ENCODE measurements around the gene SND1.

GRCh38 chr7:128094686-128095085, 442.7 kb downstream of the SND1 start:
- TF ChIP-seq CTCF (IDR thresholded peaks at IDR 0.05; ENCODE audit: extremely low read depth in 1 of 2, insufficient read depth in 1 of 2, low read depth in 1 of 2, low read length in 2 of 2), result no peak
- TF ChIP-seq MYC (IDR thresholded peaks at IDR 0.05; ENCODE audit: low read depth, low read length), result no peak
- no peak for TF ChIP-seq POLR2AphosphoS5 (IDR thresholded peaks at IDR 0.05; ENCODE audit: insufficient read depth, low read depth, low read length)
- no peak for TF ChIP-seq POLR2A (IDR thresholded peaks at IDR 0.05; ENCODE audit: low read depth, low read length)
- no peak for TF ChIP-seq EZH2 (IDR thresholded peaks at IDR 0.05; ENCODE audit: borderline replicate concordance, low read depth, low read length, severe bottlenecking)
- no peak for TF ChIP-seq MAX (IDR thresholded peaks at IDR 0.05; ENCODE audit: insufficient read depth, insufficient read length)
- no peak for TF ChIP-seq GATA2 (IDR thresholded peaks at IDR 0.05; ENCODE audit: insufficient read depth, insufficient read length, low read depth, low read length)

Data from endothelial cell of umbilical vein (primary cell).